Osteoblast (primary cell): ENCODE results near the gene CENPT. TPM values are rescaled to one million over a fixed set of nuclear protein-coding genes. Genes with fewer than 3 reads are reported as not detected.

ENCODE experiments used
- DNase-seq: peaks from one replicate; pipeline ENCODE4 v3.0.0; 2011; ENCODE audit warnings: low spot score, mixed read lengths; ENCODE audit not compliant: insufficient read length; ENCODE audit errors: missing footprints
- H2AFZ ChIP-seq: 2 replicates; pipeline ENCODE4 v1.6.0; 2011; ENCODE audit warnings: mild to moderate bottlenecking, low read length
- H3K27ac ChIP-seq: 2 replicates; pipeline ENCODE4 v1.5.1; 2011; ENCODE audit warnings: mild to moderate bottlenecking, low read depth, low read length, moderate library complexity
- H3K27me3 ChIP-seq: 2 replicates; pipeline ENCODE4 v1.6.0; 2012; ENCODE audit warnings: mild to moderate bottlenecking, control low read depth, inconsistent platforms, low read length, moderate library complexity; ENCODE audit not compliant: insufficient read depth
- H3K36me3 ChIP-seq: 2 replicates; pipeline ENCODE4 v1.5.1; 2011; ENCODE audit warnings: mild to moderate bottlenecking, low read length, control low read depth, moderate library complexity; ENCODE audit not compliant: insufficient read depth
- H3K4me1 ChIP-seq: 2 replicates; pipeline ENCODE4 v1.5.1; 2011; ENCODE audit warnings: mild to moderate bottlenecking, low read length, control low read depth, moderate library complexity; ENCODE audit not compliant: insufficient read depth
- H3K4me2 ChIP-seq: 2 replicates; pipeline ENCODE4 v1.6.0; 2011; ENCODE audit warnings: mild to moderate bottlenecking, low read length; ENCODE audit not compliant: insufficient read depth
- H3K4me3 ChIP-seq: fragments of 200-600 bp; sonication (generic); 3 replicates; pipeline ENCODE4 v1.5.1; 2012; ENCODE audit warnings: mild to moderate bottlenecking, low read length, inconsistent platforms; ENCODE audit not compliant: insufficient read depth
- H3K79me2 ChIP-seq: 2 replicates; pipeline ENCODE4 v1.6.0; 2012; ENCODE audit warnings: mild to moderate bottlenecking, low read length, control low read depth, inconsistent platforms; ENCODE audit not compliant: insufficient read depth
- H3K9me3 ChIP-seq: 2 replicates; pipeline ENCODE4 v1.5.1; 2011; ENCODE audit warnings: low read depth, low read length, control low read depth
- H4K20me1 ChIP-seq: 2 replicates; pipeline ENCODE4 v1.6.0; 2012; ENCODE audit warnings: mild to moderate bottlenecking, low read length, control low read depth; ENCODE audit not compliant: insufficient read depth
- total RNA-seq: library from RNA; depleted of rRNA; stranded (reverse); fragments of >200 nt; gene quantifications from 2 replicates; pipeline ENCODE4 v1.2.3, GENCODE V29; 2012
- TF ChIP-seq, protein P1 (sequence below): IDR thresholded peaks from 2 replicates; pipeline ENCODE4 v1.5.1; 2011; ENCODE audit warnings: mild to moderate bottlenecking, low read depth, low read length, moderate library complexity; ENCODE audit errors: extremely low read depth

The CENPT gene
- total RNA-seq, 1 donor = 24.2 TPM

DNA sequence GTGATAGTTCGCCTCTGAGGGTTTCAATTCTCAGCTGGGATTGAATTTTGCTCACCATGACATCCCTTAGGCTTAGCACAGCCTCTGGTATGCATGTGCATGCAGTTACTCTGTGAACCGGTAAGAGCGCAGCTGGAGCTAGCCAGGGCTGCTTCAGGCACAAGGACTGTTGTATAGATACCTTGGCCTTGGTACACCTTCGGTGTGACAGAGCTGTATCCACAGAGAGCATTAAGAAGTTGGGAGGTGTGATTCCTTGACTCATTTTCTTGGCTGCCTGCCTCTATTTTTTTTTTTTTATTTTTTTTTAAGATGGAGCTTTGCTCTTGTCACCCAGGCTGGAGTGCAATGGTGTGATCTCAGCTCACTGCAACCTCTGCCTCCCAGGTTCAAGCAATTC is 3.0 kb downstream of the CENPT start:
- TF ChIP-seq, protein P1, sequence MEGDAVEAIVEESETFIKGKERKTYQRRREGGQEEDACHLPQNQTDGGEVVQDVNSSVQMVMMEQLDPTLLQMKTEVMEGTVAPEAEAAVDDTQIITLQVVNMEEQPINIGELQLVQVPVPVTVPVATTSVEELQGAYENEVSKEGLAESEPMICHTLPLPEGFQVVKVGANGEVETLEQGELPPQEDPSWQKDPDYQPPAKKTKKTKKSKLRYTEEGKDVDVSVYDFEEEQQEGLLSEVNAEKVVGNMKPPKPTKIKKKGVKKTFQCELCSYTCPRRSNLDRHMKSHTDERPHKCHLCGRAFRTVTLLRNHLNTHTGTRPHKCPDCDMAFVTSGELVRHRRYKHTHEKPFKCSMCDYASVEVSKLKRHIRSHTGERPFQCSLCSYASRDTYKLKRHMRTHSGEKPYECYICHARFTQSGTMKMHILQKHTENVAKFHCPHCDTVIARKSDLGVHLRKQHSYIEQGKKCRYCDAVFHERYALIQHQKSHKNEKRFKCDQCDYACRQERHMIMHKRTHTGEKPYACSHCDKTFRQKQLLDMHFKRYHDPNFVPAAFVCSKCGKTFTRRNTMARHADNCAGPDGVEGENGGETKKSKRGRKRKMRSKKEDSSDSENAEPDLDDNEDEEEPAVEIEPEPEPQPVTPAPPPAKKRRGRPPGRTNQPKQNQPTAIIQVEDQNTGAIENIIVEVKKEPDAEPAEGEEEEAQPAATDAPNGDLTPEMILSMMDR = peak; percentile 28
- peaks cover 3% of the 10 kb centered on the region for H3K36me3 ChIP-seq
- H3K79me2 ChIP-seq = peaks cover 60% of the 10 kb centered on the region
- peaks cover 44% of the 10 kb centered on the region for H3K4me1 ChIP-seq
- peak overlapping the region; percentile 91 for H3K27ac ChIP-seq
- no peaks in the 10 kb centered on the region for H3K9me3 ChIP-seq
- no peaks in the 10 kb centered on the region for H3K27me3 ChIP-seq
- DNase-seq = peak; percentile 93
- no peak overlapping the region for H2AFZ ChIP-seq
- H4K20me1 ChIP-seq = peaks cover 15% of the 10 kb centered on the region
- H3K4me2 ChIP-seq = peak overlapping the region; percentile 95
- peak overlapping the region; percentile 1 for H3K4me3 ChIP-seq

GRCh38 chr16:67843343-67843765 is 4.1 kb downstream of the CENPT start:
- peak overlapping the region; percentile 91 for H3K27ac ChIP-seq

DNA sequence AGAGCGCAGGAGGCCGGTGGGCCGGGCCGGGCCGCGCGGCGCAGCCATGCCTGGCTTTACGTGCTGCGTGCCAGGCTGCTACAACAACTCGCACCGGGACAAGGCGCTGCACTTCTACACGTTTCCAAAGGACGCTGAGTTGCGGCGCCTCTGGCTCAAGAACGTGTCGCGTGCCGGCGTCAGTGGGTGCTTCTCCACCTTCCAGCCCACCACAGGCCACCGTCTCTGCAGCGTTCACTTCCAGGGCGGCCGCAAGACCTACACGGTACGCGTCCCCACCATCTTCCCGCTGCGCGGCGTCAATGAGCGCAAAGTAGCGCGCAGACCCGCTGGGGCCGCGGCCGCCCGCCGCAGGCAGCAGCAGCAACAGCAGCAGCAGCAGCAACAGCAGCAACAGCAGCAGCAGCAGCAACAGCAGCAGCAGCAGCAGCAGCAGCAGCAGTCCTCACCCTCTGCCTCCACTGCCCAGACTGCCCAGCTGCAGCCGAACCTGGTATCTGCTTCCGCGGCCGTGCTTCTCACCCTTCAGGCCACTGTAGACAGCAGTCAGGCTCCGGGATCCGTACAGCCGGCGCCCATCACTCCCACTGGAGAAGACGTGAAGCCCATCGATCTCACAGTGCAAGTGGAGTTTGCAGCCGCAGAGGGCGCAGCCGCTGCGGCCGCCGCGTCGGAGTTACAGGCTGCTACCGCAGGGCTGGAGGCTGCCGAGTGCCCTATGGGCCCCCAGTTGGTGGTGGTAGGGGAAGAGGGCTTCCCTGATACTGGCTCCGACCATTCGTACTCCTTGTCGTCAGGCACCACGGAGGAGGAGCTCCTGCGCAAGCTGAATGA is 4.8 kb downstream of the CENPT start:
- Histone ChIP-seq H2AFZ (peak overlapping the region; percentile 100), H3K27ac (peak overlapping the region; percentile 91), H3K4me2 (peak overlapping the region; percentile 95), H3K27me3 (no peaks in the 10 kb centered on the region), H3K79me2 (peaks cover 43% of the 10 kb centered on the region), H3K9me3 (no peaks in the 10 kb centered on the region), H3K4me3 (peak overlapping the region; percentile 98), H3K36me3 (no peaks in the 10 kb centered on the region), H4K20me1 (peaks cover 8% of the 10 kb centered on the region), H3K4me1 (peaks cover 38% of the 10 kb centered on the region)
- TF ChIP-seq, protein P1 = peak; percentile 41
- DNase-seq = peak; percentile 89

More at GRCh38 chr16:67843343-67843765, 4.1 kb downstream of the CENPT start:
- H3K27me3 ChIP-seq = no peaks in the 10 kb centered on the region
- peaks cover 49% of the 10 kb centered on the region for H3K79me2 ChIP-seq
- no peaks in the 10 kb centered on the region for H3K36me3 ChIP-seq
- H3K9me3 ChIP-seq = no peaks in the 10 kb centered on the region
- peaks cover 44% of the 10 kb centered on the region for H3K4me1 ChIP-seq
- TF ChIP-seq, protein P1 = no peak
- peaks cover 8% of the 10 kb centered on the region for H4K20me1 ChIP-seq
- peak; percentile 89 for DNase-seq
- peak overlapping the region; percentile 40 for H2AFZ ChIP-seq
- H3K4me2 ChIP-seq = peak overlapping the region; percentile 95
- peak overlapping the region; percentile 98 for H3K4me3 ChIP-seq

DNA sequence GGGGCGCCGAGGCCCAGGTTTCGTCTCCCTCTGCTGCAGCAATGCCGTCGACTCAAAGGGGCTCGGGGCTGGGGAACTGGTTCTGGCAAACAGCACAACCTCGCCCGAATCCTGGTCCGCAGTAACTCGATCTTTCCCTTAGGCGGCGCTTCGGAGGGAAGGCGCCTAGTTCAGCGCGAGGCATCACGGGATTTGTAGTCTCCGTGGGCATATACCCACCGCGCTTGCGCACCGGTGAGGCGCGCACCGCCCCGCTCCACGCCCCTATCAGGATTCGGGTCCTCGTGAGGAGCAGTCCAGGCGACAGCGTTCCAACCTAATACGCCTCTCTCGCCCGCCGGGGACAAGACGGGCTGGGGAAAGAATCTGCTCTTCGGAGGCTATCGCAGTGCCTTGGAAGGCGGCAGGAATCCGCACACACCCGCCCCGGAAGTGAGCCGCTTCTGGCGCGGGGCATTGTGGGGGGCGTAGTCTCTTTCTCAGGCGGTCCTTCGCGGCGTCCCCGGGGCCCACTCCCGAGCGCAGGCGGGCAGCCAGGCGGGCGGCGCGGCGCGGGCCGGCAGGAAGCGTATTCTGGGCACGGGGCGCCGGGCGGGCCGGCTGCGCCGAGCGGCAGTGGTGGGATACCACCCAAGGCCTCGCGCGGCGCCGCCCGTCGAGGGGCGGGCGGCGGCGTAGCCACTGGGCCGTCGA is 5.5 kb downstream of the CENPT start, which contains the start of gene THAP11:
Gene THAP11 (plus strand): TSS at position 505 of the 693 bp plus-strand sequence. CDS start 235 bp downstream, outside the sequence.
- Histone ChIP-seq H3K27me3 (no peaks in the 10 kb centered on the region), H4K20me1 (peaks cover 8% of the 10 kb centered on the region), H2AFZ (peak within 1 kb of the TSS; percentile 100), H3K4me3 (peak within 1 kb of the TSS; percentile 98), H3K4me1 (peaks cover 37% of the 10 kb centered on the region), H3K9me3 (no peaks in the 10 kb centered on the region), H3K36me3 (no peaks in the 10 kb centered on the region), H3K4me2 (peak within 1 kb of the TSS; percentile 95), H3K79me2 (peaks cover 35% of the 10 kb centered on the region), H3K27ac (peak within 1 kb of the TSS; percentile 91)
- TF ChIP-seq, protein P1 = peak; percentile 82
- peak; percentile 99 for DNase-seq
